ENCODE data around the gene WDHD1.

GRCh38 chr14:55057919-55058318 lies 31.0 kb upstream of the WDHD1 start:
- TF ChIP-seq CTCF (conservative IDR thresholded peaks at IDR 0.05; ENCODE audit: low read depth, low read length) = no peak
- no peak for TF ChIP-seq EZH2 (IDR thresholded peaks at IDR 0.05; ENCODE audit: low read length, unreplicated experiment)
- TF ChIP-seq EZH2phosphoT487 (IDR thresholded peaks at IDR 0.05; ENCODE audit: borderline replicate concordance, low read length) = no peak

All from PC-3 (cell line).